GM12892 (cell line): ENCODE data around the gene MRPL20.
"Not testable (repeated sequence)": the region's sequence is repeated elsewhere in the genome, so short reads cannot be mapped to it uniquely, and the experiment has no call there.

Experiments used
- POLR2A ChIP-seq: IDR thresholded peaks from 2 replicates; pipeline ENCODE4 v1.6.1; 2011; ENCODE audit warnings: low read depth, low read length, control low read depth
- POLR2AphosphoS5 ChIP-seq: IDR thresholded peaks from 2 replicates; pipeline ENCODE4 v1.6.1; 2011; ENCODE audit warnings: low read depth, low read length, control low read depth

DNA sequence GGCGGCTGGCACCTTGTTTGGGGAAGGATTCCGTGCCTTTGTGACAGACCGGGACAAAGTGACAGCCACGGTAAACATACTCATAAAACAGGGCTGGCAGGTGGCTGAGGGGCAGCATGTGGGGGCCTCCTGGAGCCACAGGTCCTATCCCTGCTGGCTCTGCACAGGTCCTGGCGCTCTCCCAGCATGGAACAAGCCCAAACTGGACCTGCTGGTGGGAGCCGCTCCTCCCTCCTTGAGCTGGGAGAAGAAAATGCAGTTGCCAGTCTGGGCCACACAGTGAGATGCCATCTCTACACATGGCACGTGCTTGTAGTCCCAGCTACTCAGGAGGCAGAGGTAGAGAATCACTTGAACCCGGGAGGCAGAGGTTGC is 45.3 kb upstream of the MRPL20 start:
- not testable (repeated sequence) for TF ChIP-seq POLR2A, POLR2AphosphoS5
